ENCODE measurements around the gene DNAJC30. TPM values are rescaled to one million over a fixed set of nuclear protein-coding genes. Genes with fewer than 3 reads are reported as not detected.

The DNAJC30 gene
- total and polyA plus RNA-seq, 2 of the 8 experiments (the other 6 are each of a cell fraction or from before 2014, with no cell fraction given), result 6.1 to 6.3 TPM

DNA sequence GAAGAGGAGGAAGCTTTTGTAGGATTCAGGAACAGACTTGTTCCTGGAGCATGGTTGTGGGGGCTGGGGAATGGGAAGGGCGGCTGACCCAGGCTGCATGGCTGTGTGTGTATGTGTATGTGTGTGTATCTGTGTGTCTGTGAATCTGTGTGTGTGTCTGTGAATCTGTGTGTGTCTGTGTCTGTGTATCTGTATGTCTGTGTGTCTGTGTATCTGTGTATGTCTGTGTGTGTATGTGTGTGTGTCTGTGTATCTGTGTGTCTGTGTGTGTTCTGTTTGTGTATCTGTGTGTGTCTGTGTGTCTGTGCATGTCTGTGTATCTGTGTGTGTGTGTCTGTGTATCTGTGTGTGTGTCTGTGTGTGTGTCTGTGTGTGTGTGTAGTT lies 42.8 kb upstream of the DNAJC30 start:
- DNase-seq (ENCODE audit: low read depth in 1 of 2, low spot score in 2 of 2), result no peak
- Histone ChIP-seq H2AFZ (ENCODE audit: low read length) (no peak overlapping the region), H3K79me1 (ENCODE audit: low read depth, low read length) (no peaks in the 10 kb centered on the region), H3K4me3 (ENCODE audit: extremely low read depth in 1 of 4, insufficient read depth in 2 of 4, low read depth in 3 of 4, low read length in 4 of 4) (no peak overlapping the region), H3K18ac (ENCODE audit: extremely low read depth, low read length) (no peak overlapping the region; the same call in 1 of the 2 replicates), H3K36me3 (ENCODE audit: control insufficient read depth in 2 of 4, insufficient read depth in 4 of 4, low read length in 3 of 4) (no peaks in the 10 kb centered on the region), H2BK12ac (ENCODE audit: low read depth, low read length) (peak overlapping the region; percentile 77; the same call in 1 of the 2 replicates), H2BK120ac (replicated peaks; ENCODE audit: low read depth, low read length) (peak overlapping the region; percentile 28), H3K27ac (ENCODE audit: low read depth, low read length) (no peak overlapping the region), H3K9ac (replicated peaks in 1 of 4; ENCODE audit: extremely low read depth in 1 of 4, low read depth in 3 of 4, low read length in 3 of 4) (no peak overlapping the region), H3K4ac (replicated peaks; ENCODE audit: insufficient read length, low read depth, low read length) (no peak overlapping the region), H2BK5ac (ENCODE audit: low read depth, low read length) (no peak overlapping the region), H3K14ac (ENCODE audit: insufficient read length) (no peak overlapping the region), H4K5ac (ENCODE audit: insufficient read length, low read depth, low read length) (no peak overlapping the region), H3K9me3 (ENCODE audit: insufficient read depth in 2 of 2, low read depth in 1 of 2, low read length in 1 of 2) (no peaks in the 10 kb centered on the region), H3K4me2 (ENCODE audit: insufficient read depth in 1 of 2, low read depth in 2 of 2, low read length in 2 of 2) (no peak overlapping the region), H2AK5ac (ENCODE audit: low read depth, low read length) (no peak overlapping the region), H4K91ac (replicated peaks; ENCODE audit: insufficient read length, low read length) (peak overlapping the region; percentile 52), H3K79me2 (ENCODE audit: control insufficient read depth in 1 of 2, insufficient read depth in 2 of 2, low read length in 2 of 2) (no peaks in the 10 kb centered on the region), H4K8ac (ENCODE audit: extremely low read depth, insufficient read depth, low read length) (no peak overlapping the region), H3K4me1 (replicated peaks in 1 of 4; ENCODE audit: control insufficient read depth in 3 of 4, insufficient read depth in 4 of 4, low read length in 3 of 4) (no peaks in the 10 kb centered on the region), H4K20me1 (replicated peaks in 1 of 2; ENCODE audit: control insufficient read depth in 1 of 2, insufficient read depth in 2 of 2, low read length in 2 of 2) (peaks cover 0 to 3% of the 10 kb centered on the region in 2 experiments), H3K27me3 (replicated peaks in 1 of 4; ENCODE audit: control insufficient read depth in 3 of 4, extremely low read depth in 1 of 4, insufficient read depth in 3 of 4, low read length in 3 of 4) (no peaks in the 10 kb centered on the region; a peak in 1 of 7 replicates), H2BK20ac (ENCODE audit: low read length) (peak overlapping the region; percentile 93; the same call in 1 of the 2 replicates), H3K56ac (replicated peaks; ENCODE audit: insufficient read length, low read depth, low read length) (no peak overlapping the region), H2BK15ac (ENCODE audit: low read length) (peak overlapping the region; percentile 99; the same call in 1 of the 2 replicates), H3K23ac (ENCODE audit: insufficient read length) (no peak overlapping the region), H3K23me2 (ENCODE audit: low read depth, low read length) (peaks cover 3% of the 10 kb centered on the region; the same call in 1 of the 2 replicates)
- CTCF ChIA-PET (ENCODE audit: partially characterized antibody), result interaction anchor here (0.7 to 4.6 kb wide), 33 partner anchors 10 to 207 kb away, joined by 3 to 45 read pairs (median 5); partner anchors contain the start of gene ABHD11
- POLR2A ChIA-PET (ENCODE audit: partially characterized antibody), result interaction anchor here (0.9 to 1.9 kb wide), 3 partner anchors 12 to 104 kb away, joined by 3 to 6 read pairs (median 3); partner anchors contain the start of gene ABHD11
- WGBS, 2 experiments (ENCODE audit: extremely low coverage in 1 of 2, insufficient coverage in 1 of 2, insufficient read length in 1 of 2, insufficient replicate concordance in 2 of 2, low coverage in 1 of 2, low lambda C conversion rate in 2 of 2, missing lambda C conversion rate in 1 of 2), result 88% methylated on average over 1 of the region's 1 CpG; no CpG with 5 or more reads in 1 of the 2 experiments
- FAIRE-seq, result no peak
- TF ChIP-seq JUND (IDR thresholded peaks at IDR 0.05; ENCODE audit: low read length) (no peak), SUZ12 (IDR thresholded peaks at IDR 0.05; ENCODE audit: low read length) (no peak)
